Kasumi-1 (cell line): ENCODE results near the gene ILRUN.
"Not testable (repeated sequence)": the region's sequence is repeated elsewhere in the genome, so short reads cannot be mapped to it uniquely, and the experiment has no call there.

Source experiments
- DNase-seq, 2 experiments: peaks; one replicate each; lab custom pipeline; 2025; lab: John Stamatoyannopoulos, UW

Gene ILRUN

GRCh38 chr6:34664256-34664971, 32.2 kb downstream of the ILRUN start:
- peak in 1 of 2 experiments; percentile 13 for DNase-seq

- peak; percentile 19 to 53 for DNase-seq
Observed at GRCh38 chr6:34663831-34664255, 32.7 kb downstream of the ILRUN start.

GRCh38 chr6:34663371-34663770, 33.2 kb downstream of the ILRUN start:
- no peak for DNase-seq

- no peak for DNase-seq
Observed at GRCh38 chr6:34661357-34661756, 35.2 kb downstream of the ILRUN start.

GRCh38 chr6:34658605-34659265, 37.8 kb downstream of the ILRUN start:
- no peak for DNase-seq

- DNase-seq, result not testable (repeated sequence)
Observed at GRCh38 chr6:34657979-34658480, 38.5 kb downstream of the ILRUN start.

- DNase-seq, result peak; percentile 29 to 35
Observed at GRCh38 chr6:34657307-34657978, 39.1 kb downstream of the ILRUN start.

- DNase-seq, result no peak
Observed at GRCh38 chr6:34657037-34657306, 39.6 kb downstream of the ILRUN start.

GRCh38 chr6:34656378-34657036, 40.1 kb downstream of the ILRUN start:
- DNase-seq, result no peak

- DNase-seq, result not testable (repeated sequence)
Observed at GRCh38 chr6:34655876-34656377, 40.6 kb downstream of the ILRUN start.

GRCh38 chr6:34654061-34654710, 42.4 kb downstream of the ILRUN start:
- no peak for DNase-seq

GRCh38 chr6:34652263-34652662, 44.3 kb downstream of the ILRUN start:
- no peak for DNase-seq

- DNase-seq, result no peak
Observed at GRCh38 chr6:34650823-34651222, 45.7 kb downstream of the ILRUN start.

GRCh38 chr6:34650232-34650631, 46.3 kb downstream of the ILRUN start:
- DNase-seq, result not testable (repeated sequence)

GRCh38 chr6:34648806-34649205, 47.8 kb downstream of the ILRUN start:
- no peak for DNase-seq
